H1 (cell line): ENCODE results near the gene PEPD. TPM values are rescaled to one million over a fixed set of nuclear protein-coding genes. Genes with fewer than 3 reads are reported as not detected.

ENCODE experiments used
- CTCF ChIA-PET: fragments of 300-600 bp; sonication (Branson Sonifier 250); formaldehyde crosslinking; loops from one replicate; lab custom pipeline; 2021; ENCODE audit not compliant: partially characterized antibody; lab: Charles Lee
- POLR2A ChIA-PET: fragments of 300-600 bp; sonication (Branson Sonifier 250); formaldehyde crosslinking; loops from one replicate; lab custom pipeline; 2021; ENCODE audit warnings: inconsistent platforms; ENCODE audit not compliant: partially characterized antibody; lab: Charles Lee
- DNase-seq, 2 experiments: peaks; one replicate each; pipeline versions ENCODE4 v3.0.0 to v3.0.0-alpha.2; 2010 to 2022; ENCODE audit warnings: low spot score in 2 of 2, low read depth in 1 of 2, mixed read lengths in 1 of 2
- FAIRE-seq: peaks from 2 replicates; lab custom pipeline; 2011; peaks lifted over from hg19 to GRCh38; lab: Jason Lieb, UNC
- H2AFZ ChIP-seq: 2 replicates; pipeline ENCODE4 v1.8.1; 2012; ENCODE audit warnings: low read length, inconsistent platforms
- H2AK5ac ChIP-seq: 2 replicates; pipeline ENCODE4 v1.6.1; 2013; ENCODE audit warnings: low read depth, low read length
- H2BK120ac ChIP-seq: replicated peaks from 2 replicates; pipeline ENCODE3; 2013; ENCODE audit warnings: low read depth, low read length, inconsistent platforms
- H2BK12ac ChIP-seq: 2 replicates; pipeline ENCODE4 v1.6.1; 2013; ENCODE audit warnings: low read depth, low read length
- H2BK15ac ChIP-seq: 2 replicates; pipeline ENCODE4 v1.6.1; 2013; ENCODE audit warnings: low read length
- H2BK20ac ChIP-seq: 2 replicates; pipeline ENCODE4 v1.6.1; 2013; ENCODE audit warnings: low read length
- H2BK5ac ChIP-seq: 2 replicates; pipeline ENCODE4 v1.6.1; 2013; ENCODE audit warnings: low read depth, low read length
- H3K14ac ChIP-seq: 2 replicates; pipeline ENCODE4 v1.6.1; 2013; ENCODE audit warnings: inconsistent platforms; ENCODE audit not compliant: insufficient read length
- H3K18ac ChIP-seq: 2 replicates; pipeline ENCODE4 v1.6.1; 2013; ENCODE audit warnings: low read length; ENCODE audit errors: extremely low read depth
- H3K23ac ChIP-seq: 2 replicates; pipeline ENCODE4 v1.6.1; 2013; ENCODE audit warnings: inconsistent platforms; ENCODE audit not compliant: insufficient read length
- H3K23me2 ChIP-seq: 2 replicates; pipeline ENCODE4 v1.6.1; 2013; ENCODE audit warnings: low read depth, low read length
- H3K27ac ChIP-seq: 2 replicates; pipeline ENCODE4 v1.6.1; 2011; ENCODE audit warnings: low read depth, low read length, inconsistent platforms
- H3K27me3 ChIP-seq, 4 experiments: replicated peaks in 1 of 4; 1 replicate in 1 of 4; 2 replicates in 3 of 4; pipeline versions ENCODE4 v1.6.1 to v1.8.1; 2011 to 2013; ENCODE audit warnings: low read length in 3 of 4, mild to moderate bottlenecking in 3 of 4, inconsistent platforms in 2 of 4, mixed read lengths in 2 of 4, moderate library complexity in 1 of 4; ENCODE audit not compliant: control insufficient read depth in 3 of 4, insufficient read depth in 3 of 4; ENCODE audit errors: extremely low read depth in 1 of 4
- H3K36me3 ChIP-seq, 4 experiments: 2 replicates each; pipeline versions ENCODE4 v1.6.1 to v1.8.1; 2011 to 2013; ENCODE audit warnings: mild to moderate bottlenecking in 4 of 4, low read length in 3 of 4, moderate library complexity in 2 of 4, control low read depth in 1 of 4, inconsistent platforms in 1 of 4; ENCODE audit not compliant: insufficient read depth in 4 of 4, control insufficient read depth in 2 of 4
- H3K4ac ChIP-seq: replicated peaks from 2 replicates; pipeline ENCODE3; 2013; ENCODE audit warnings: low read length, low read depth, mixed read lengths, inconsistent platforms; ENCODE audit not compliant: insufficient read length
- H3K4me1 ChIP-seq, 4 experiments: replicated peaks in 1 of 4; 1 replicate in 1 of 4; 2 replicates in 3 of 4; pipeline versions ENCODE4 v1.6.1 to v1.8.1; 2011 to 2013; ENCODE audit warnings: low read length in 3 of 4, inconsistent platforms in 2 of 4, mixed read lengths in 1 of 4; ENCODE audit not compliant: insufficient read depth in 4 of 4, control insufficient read depth in 3 of 4
- H3K4me2 ChIP-seq, 2 experiments: 2 replicates each; pipeline versions ENCODE4 v1.6.1 to v1.8.1; 2011 to 2013; ENCODE audit warnings: low read depth in 2 of 2, low read length in 2 of 2, control low read depth in 1 of 2, inconsistent platforms in 1 of 2, mild to moderate bottlenecking in 1 of 2; ENCODE audit not compliant: insufficient read depth in 1 of 2
- H3K4me3 ChIP-seq, 4 experiments: fragments of 200-600, 300-600 bp in 1 of 4; sonication (generic), shearing (Covaris generic), sonication (Bioruptor Twin) in 1 of 4; 2 replicates each; pipeline versions ENCODE4 v1.5.1 to v1.8.1; 2011 to 2016; ENCODE audit warnings: low read length in 4 of 4, low read depth in 3 of 4, control low read depth in 2 of 4, inconsistent platforms in 2 of 4, mild to moderate bottlenecking in 2 of 4, mixed read lengths in 1 of 4, moderate library complexity in 1 of 4; ENCODE audit not compliant: insufficient read depth in 2 of 4; ENCODE audit errors: extremely low read depth in 1 of 4
- H3K56ac ChIP-seq: replicated peaks from 2 replicates; pipeline ENCODE3; 2013; ENCODE audit warnings: low read depth, mild to moderate bottlenecking, mixed read lengths, low read length, inconsistent platforms; ENCODE audit not compliant: insufficient read length
- H3K79me1 ChIP-seq: 2 replicates; pipeline ENCODE4 v1.6.1; 2013; ENCODE audit warnings: low read depth, low read length, control low read depth
- H3K79me2 ChIP-seq, 2 experiments: 2 replicates each; pipeline versions ENCODE4 v1.6.1 to v1.8.1; 2012 to 2013; ENCODE audit warnings: low read length in 2 of 2, mild to moderate bottlenecking in 2 of 2, inconsistent platforms in 1 of 2; ENCODE audit not compliant: insufficient read depth in 2 of 2, control insufficient read depth in 1 of 2
- H3K9ac ChIP-seq, 4 experiments: replicated peaks in 1 of 4; 1 replicate in 1 of 4; 2 replicates in 3 of 4; pipeline versions ENCODE4 v1.6.1 to v1.8.1; 2011 to 2013; ENCODE audit warnings: low read depth in 3 of 4, low read length in 3 of 4, control low read depth in 2 of 4, mild to moderate bottlenecking in 2 of 4, moderate library complexity in 2 of 4, inconsistent platforms in 1 of 4; ENCODE audit errors: extremely low read depth in 1 of 4
- H3K9me3 ChIP-seq, 2 experiments: 2 replicates each; pipeline versions ENCODE4 v1.6.1 to v1.8.1; 2012 to 2013; ENCODE audit warnings: mild to moderate bottlenecking in 2 of 2, moderate library complexity in 2 of 2, control low read depth in 1 of 2, inconsistent platforms in 1 of 2, low read depth in 1 of 2, low read length in 1 of 2, mixed read lengths in 1 of 2; ENCODE audit not compliant: insufficient read depth in 2 of 2
- H4K20me1 ChIP-seq, 2 experiments: replicated peaks in 1 of 2; 2 replicates each; pipeline versions ENCODE3 to v1.8.1; 2011 to 2013; ENCODE audit warnings: inconsistent platforms in 2 of 2, low read length in 2 of 2, mild to moderate bottlenecking in 1 of 2; ENCODE audit not compliant: insufficient read depth in 2 of 2, control insufficient read depth in 1 of 2
- H4K5ac ChIP-seq: 2 replicates; pipeline ENCODE4 v1.6.1; 2013; ENCODE audit warnings: low read length, low read depth, mixed read lengths, inconsistent platforms; ENCODE audit not compliant: insufficient read length
- H4K8ac ChIP-seq: 2 replicates; pipeline ENCODE4 v1.8.0; 2013; ENCODE audit warnings: mild to moderate bottlenecking, moderate library complexity, low read length, inconsistent platforms; ENCODE audit not compliant: insufficient read depth; ENCODE audit errors: extremely low read depth
- H4K91ac ChIP-seq: replicated peaks from 2 replicates; pipeline ENCODE3; 2013; ENCODE audit warnings: low read length, mixed read lengths, inconsistent platforms; ENCODE audit not compliant: insufficient read length
- BCL11A ChIP-seq, 2 experiments: IDR thresholded peaks; one replicate each; pipeline ENCODE4 v1.6.1; 2011; ENCODE audit warnings: low read depth in 2 of 2, low read length in 2 of 2, mild to moderate bottlenecking in 2 of 2
- CTBP2 ChIP-seq: IDR thresholded peaks from 2 replicates; pipeline ENCODE4 v1.7.0; 2011; ENCODE audit warnings: borderline replicate concordance, mild to moderate bottlenecking, moderate library complexity, mixed read lengths, low read length; ENCODE audit not compliant: insufficient read depth, insufficient read length
- CTCF ChIP-seq, 3 experiments: IDR thresholded peaks; 1 replicate in 2 of 3; 2 replicates in 1 of 3; pipeline versions ENCODE4 v1.5.1 to v1.6.1; 2011; ENCODE audit warnings: low read length in 3 of 3, mild to moderate bottlenecking in 3 of 3, inconsistent platforms in 2 of 3, low read depth in 1 of 3, moderate library complexity in 1 of 3; ENCODE audit not compliant: insufficient read depth in 1 of 3; ENCODE audit errors: control extremely low read depth in 1 of 3
- E2F6 ChIP-seq: IDR thresholded peaks from 2 replicates; pipeline ENCODE4 v1.6.1; 2012; ENCODE audit warnings: inconsistent platforms
- EP300 ChIP-seq, 2 experiments: IDR thresholded peaks; 1 replicate in 1 of 2; 2 replicates in 1 of 2; pipeline ENCODE4 v1.6.1; 2011 to 2012; ENCODE audit warnings: low read depth in 2 of 2, low read length in 2 of 2, mild to moderate bottlenecking in 2 of 2, borderline replicate concordance in 1 of 2, inconsistent platforms in 1 of 2, moderate library complexity in 1 of 2
- HDAC2 ChIP-seq, 2 experiments: fragments of 300-600 bp in 1 of 2; sonication (generic) in 1 of 2; IDR thresholded peaks; 2 replicates each; pipeline ENCODE4 v1.6.1; 2011 to 2012; ENCODE audit warnings: low read depth in 2 of 2, low read length in 2 of 2, mild to moderate bottlenecking in 2 of 2, moderate library complexity in 2 of 2, borderline replicate concordance in 1 of 2, inconsistent platforms in 1 of 2
- RAD21 ChIP-seq, 2 experiments: IDR thresholded peaks in 1 of 2; conservative IDR thresholded peaks in 1 of 2; 2 replicates each; pipeline ENCODE4 v1.6.1; 2011; ENCODE audit warnings: low read depth in 2 of 2, low read length in 2 of 2, improper control_type of control experiment in 1 of 2, inconsistent platforms in 1 of 2, mild to moderate bottlenecking in 1 of 2, moderate library complexity in 1 of 2
- RXRA ChIP-seq: IDR thresholded peaks from 2 replicates; pipeline ENCODE4 v1.6.1; 2011; ENCODE audit warnings: low read depth, mild to moderate bottlenecking, low read length, moderate library complexity; ENCODE audit not compliant: insufficient read depth
- SIRT6 ChIP-seq: IDR thresholded peaks from one replicate; pipeline ENCODE4 v1.7.1; 2012; ENCODE audit warnings: low read length, inconsistent platforms
- WGBS, 2 experiments: shearing (Covaris generic) in 1 of 2; methylation state at CpG; one replicate each; pipeline versions ENCODE4 v1.1.6 to v1.1.7; 2013 to 2015; ENCODE audit warnings: low lambda C conversion rate in 2 of 2, mixed read lengths in 2 of 2, inconsistent platforms in 1 of 2, low coverage in 1 of 2, missing lambda C conversion rate in 1 of 2; ENCODE audit not compliant: insufficient replicate concordance in 2 of 2, insufficient coverage in 1 of 2, insufficient read length in 1 of 2; ENCODE audit errors: extremely low coverage in 1 of 2, missing lambda C conversion rate in 1 of 2; 5-methylcytosine and 5-hydroxymethylcytosine counted together
- polyA plus RNA-seq, 7 experiments: library from polyadenylated mRNA; depleted of rRNA in 3 of 7; stranded (reverse) in 5 of 7; unstranded in 2 of 7; fragments of >200 nt in 5 of 7; fragments of 200-250 nt in 2 of 7; gene quantifications; 1 replicate in 5 of 7; 2 replicates in 1 of 7; 4 replicates in 1 of 7; pipeline versions ENCODE4 v1.2.1 to v1.2.3, GENCODE V29; 2011 to 2013; ENCODE audit warnings: missing spikeins in 2 of 7, mixed read lengths in 2 of 7
- total RNA-seq: library from RNA; stranded (reverse); fragmentation: NEBNext Ultra II Directional; extraction: Animal tissue kit (Norgen Biotek cat#: 25700); gene quantifications from 2 replicates; pipeline ENCODE4 v1.2.1, GENCODE V29; 2021

The PEPD gene
- total and polyA plus RNA-seq, 2 of the 8 experiments (the other 6 are each of a cell fraction or from before 2014, with no cell fraction given): 84.1 to 178 TPM

- Histone ChIP-seq H3K79me1 (no peaks in the 10 kb centered on the region), H3K27ac (no peak overlapping the region), H3K23ac (no peak overlapping the region), H3K36me3 (peaks cover 0 to 7% (median 0%) of the 10 kb centered on the region in 4 experiments; a peak in 5 of 8 replicates), H3K4me2 (no peak overlapping the region), H2BK120ac (no peak overlapping the region), H2AFZ (no peak overlapping the region), H2BK5ac (no peak overlapping the region), H3K9me3 (no peaks in the 10 kb centered on the region), H4K91ac (no peak overlapping the region), H2BK15ac (no peak overlapping the region), H4K20me1 (peaks cover 0 to 11% of the 10 kb centered on the region in 2 experiments), H2BK20ac (no peak overlapping the region), H4K5ac (no peak overlapping the region), H3K9ac (no peak overlapping the region), H2AK5ac (no peak overlapping the region), H3K4ac (no peak overlapping the region), H3K18ac (no peak overlapping the region), H4K8ac (no peak overlapping the region), H2BK12ac (no peak overlapping the region), H3K4me1 (no peaks in the 10 kb centered on the region), H3K56ac (no peak overlapping the region), H3K14ac (no peak overlapping the region), H3K4me3 (no peak overlapping the region), H3K79me2 (no peaks in the 10 kb centered on the region), H3K27me3 (no peaks in the 10 kb centered on the region; a peak in 1 of 7 replicates), H3K23me2 (peaks cover 6% of the 10 kb centered on the region; the same call in 1 of the 2 replicates)
- DNase-seq (no peak), FAIRE-seq (no peak)
- CTCF ChIA-PET: interaction anchor here (1.1 to 1.3 kb wide), 3 partner anchors 12 to 308 kb away, joined by 3 to 4 read pairs (median 4); no protein-coding TSS in a partner anchor
- 89% methylated on average over 10 of the region's 10 CpGs; no CpG with 5 or more reads in 1 of the 2 experiments for WGBS, 2 experiments
- POLR2A ChIA-PET: interaction anchor here (1.0 kb wide), 1 partner anchor 9 kb away, joined by 3 read pairs; no protein-coding TSS in a partner anchor
- TF ChIP-seq E2F6 (no peak), CTCF (IDR thresholded peaks at IDR 0.05; ENCODE audit: control extremely low read depth in 1 of 3, insufficient read depth in 1 of 3, low read depth in 1 of 3, low read length in 3 of 3) (no peak), BCL11A (IDR thresholded peaks at IDR 0.05; ENCODE audit: low read depth in 2 of 2, low read length in 2 of 2) (no peak), HDAC2 (IDR thresholded peaks at IDR 0.05; ENCODE audit: borderline replicate concordance in 1 of 2, low read depth in 2 of 2, low read length in 2 of 2) (no peak), CTBP2 (no peak), SIRT6 (no peak), EP300 (IDR thresholded peaks at IDR 0.05; ENCODE audit: borderline replicate concordance in 1 of 2, low read depth in 2 of 2, low read length in 2 of 2) (no peak), RXRA (no peak), RAD21 (IDR thresholded peaks at IDR 0.05 in 1 of 2, conservative IDR thresholded peaks at IDR 0.05 in 1 of 2; ENCODE audit: low read depth in 2 of 2, low read length in 2 of 2) (no peak)
Measured at GRCh38 chr19:33463199-33463598, 58.4 kb downstream of the PEPD start.
